ENCODE measurements around the gene TELO2. TPM values are rescaled to one million over a fixed set of nuclear protein-coding genes. Genes with fewer than 3 reads are reported as not detected.

TELO2 gene
- total RNA-seq, 2 experiments from 2014 or later: 53.9 to 57.1 TPM

GRCh38 chr16:1491327-1491726, 1.8 kb upstream of the TELO2 start:
- Mint-ChIP-seq H3K36me3 (no peaks in the 10 kb centered on the region), H3K9me3 (no peaks in the 10 kb centered on the region), H3K27me3 (no peaks in the 10 kb centered on the region), H3K4me3 (no peak overlapping the region), H3K27ac (no peak overlapping the region), H3K4me1 (peaks cover 8% of the 10 kb centered on the region)
- POLR2A ChIA-PET: interaction anchor here (3.5 kb wide), 1 partner anchor 71 kb away, joined by 26 read pairs; the partner anchor contains the start of gene UQCC4
- DNase-seq: no peak
- no peak for ATAC-seq (ENCODE audit: low read depth)

GRCh38 chr16:1492082-1492922, 858 bp upstream of the TELO2 start:
- Mint-ChIP-seq H3K27me3 (no peaks in the 10 kb centered on the region), H3K36me3 (no peaks in the 10 kb centered on the region), H3K27ac (peak overlapping the region; percentile 98), H3K4me3 (peak overlapping the region; percentile 94), H3K4me1 (peaks cover 8% of the 10 kb centered on the region), H3K9me3 (no peaks in the 10 kb centered on the region)
- DNase-seq (no peak), ATAC-seq (ENCODE audit: low read depth) (no peak)
- POLR2A ChIA-PET: interaction anchor here (0.5 to 3.5 kb wide), 10 partner anchors 10 to 280 kb away, joined by 3 to 26 read pairs (median 5); partner anchors contain the start of genes EME2, MAPK8IP3, MRPS34 and TMEM204

- DNase-seq (no peak), ATAC-seq (ENCODE audit: low read depth) (peak; percentile 5)
- POLR2A ChIA-PET: interaction anchor here (0.9 to 3.5 kb wide), 5 partner anchors 18 to 213 kb away, joined by 4 to 26 read pairs (median 7); partner anchors contain the start of genes MAPK8IP3, TMEM204 and UQCC4
- peaks cover 8% of the 10 kb centered on the region for H3K4me1 Mint-ChIP-seq
- H3K36me3 Mint-ChIP-seq: no peaks in the 10 kb centered on the region
- no peaks in the 10 kb centered on the region for H3K27me3 Mint-ChIP-seq
- peak overlapping the region; percentile 80 for H3K27ac Mint-ChIP-seq
- H3K4me3 Mint-ChIP-seq: peak overlapping the region; percentile 94
- H3K9me3 Mint-ChIP-seq: no peaks in the 10 kb centered on the region
These were observed 560 bp downstream of the TELO2 start for GRCh38 chr16:1493746-1494094.

- Mint-ChIP-seq H3K9me3 (no peaks in the 10 kb centered on the region), H3K27me3 (no peaks in the 10 kb centered on the region), H3K27ac (peak overlapping the region; percentile 34), H3K4me3 (peak overlapping the region; percentile 94), H3K4me1 (peaks cover 8% of the 10 kb centered on the region), H3K36me3 (no peaks in the 10 kb centered on the region)
- ATAC-seq (ENCODE audit: low read depth) (no peak), DNase-seq (no peak)
- POLR2A ChIA-PET: interaction anchor here (0.9 to 3.5 kb wide), 5 partner anchors 19 to 212 kb away, joined by 4 to 26 read pairs (median 7); partner anchors contain the start of genes MAPK8IP3, TMEM204 and UQCC4
These were observed 1.0 kb downstream of the TELO2 start for GRCh38 chr16:1494129-1494640.

- H3K36me3 Mint-ChIP-seq: no peaks in the 10 kb centered on the region
- no peak for ATAC-seq (ENCODE audit: low read depth)
- H3K9me3 Mint-ChIP-seq: no peaks in the 10 kb centered on the region
- no peaks in the 10 kb centered on the region for H3K27me3 Mint-ChIP-seq
- POLR2A ChIA-PET: interaction anchor here (2.2 to 3.5 kb wide), 2 partner anchors 39 to 74 kb away, joined by 11 to 26 read pairs; partner anchors contain the start of genes TMEM204 and UQCC4
- H3K4me1 Mint-ChIP-seq: peaks cover 8% of the 10 kb centered on the region
- DNase-seq: no peak
- H3K4me3 Mint-ChIP-seq: peak overlapping the region; percentile 94
- H3K27ac Mint-ChIP-seq: peak overlapping the region; percentile 34
These were observed 1.6 kb downstream of the TELO2 start for GRCh38 chr16:1494711-1495110.

- POLR2A ChIA-PET: no interaction called here
- Mint-ChIP-seq H3K27ac (no peak overlapping the region), H3K9me3 (no peaks in the 10 kb centered on the region), H3K27me3 (no peaks in the 10 kb centered on the region), H3K4me3 (no peak overlapping the region), H3K4me1 (peaks cover 8% of the 10 kb centered on the region), H3K36me3 (no peaks in the 10 kb centered on the region)
- no peak for DNase-seq
- ATAC-seq (ENCODE audit: low read depth): no peak
These were observed 2.2 kb downstream of the TELO2 start for GRCh38 chr16:1495211-1495888.

- Mint-ChIP-seq H3K27me3 (no peaks in the 10 kb centered on the region), H3K36me3 (no peaks in the 10 kb centered on the region), H3K27ac (no peak overlapping the region), H3K9me3 (no peaks in the 10 kb centered on the region), H3K4me3 (no peak overlapping the region), H3K4me1 (peaks cover 8% of the 10 kb centered on the region)
- no peak for DNase-seq
- no peak for ATAC-seq (ENCODE audit: low read depth)
- POLR2A ChIA-PET: no interaction called here
These were observed 2.7 kb downstream of the TELO2 start for GRCh38 chr16:1495889-1496262.

GRCh38 chr16:1496464-1496863, 3.3 kb downstream of the TELO2 start:
- no peak for ATAC-seq (ENCODE audit: low read depth)
- DNase-seq: no peak
- no peaks in the 10 kb centered on the region for H3K27me3 Mint-ChIP-seq
- POLR2A ChIA-PET: no interaction called here
- H3K27ac Mint-ChIP-seq: no peak overlapping the region
- H3K9me3 Mint-ChIP-seq: no peaks in the 10 kb centered on the region
- H3K4me3 Mint-ChIP-seq: no peak overlapping the region
- H3K4me1 Mint-ChIP-seq: peaks cover 8% of the 10 kb centered on the region
- H3K36me3 Mint-ChIP-seq: no peaks in the 10 kb centered on the region

- no peak overlapping the region for H3K27ac Mint-ChIP-seq
- no peak for ATAC-seq (ENCODE audit: low read depth)
- H3K9me3 Mint-ChIP-seq: no peaks in the 10 kb centered on the region
- peaks cover 8% of the 10 kb centered on the region for H3K4me1 Mint-ChIP-seq
- H3K36me3 Mint-ChIP-seq: no peaks in the 10 kb centered on the region
- POLR2A ChIA-PET: interaction anchor here (0.7 kb wide), 1 partner anchor 328 kb away, joined by 3 read pairs; no protein-coding TSS in a partner anchor
- no peak overlapping the region for H3K4me3 Mint-ChIP-seq
- no peaks in the 10 kb centered on the region for H3K27me3 Mint-ChIP-seq
- no peak for DNase-seq
These were observed 3.9 kb downstream of the TELO2 start for GRCh38 chr16:1497014-1497598.

GRCh38 chr16:1498899-1499676, 5.9 kb downstream of the TELO2 start:
- H3K4me3 Mint-ChIP-seq: no peak overlapping the region
- DNase-seq (no peak), ATAC-seq (ENCODE audit: low read depth) (no peak)
- no peak overlapping the region for H3K27ac Mint-ChIP-seq
- no peaks in the 10 kb centered on the region for H3K4me1 Mint-ChIP-seq
- H3K36me3 Mint-ChIP-seq: peaks cover 7% of the 10 kb centered on the region
- H3K9me3 Mint-ChIP-seq: no peaks in the 10 kb centered on the region
- POLR2A ChIA-PET: no interaction called here
- H3K27me3 Mint-ChIP-seq: no peaks in the 10 kb centered on the region

- no peak overlapping the region for H3K27ac Mint-ChIP-seq
- H3K36me3 Mint-ChIP-seq: peaks cover 7% of the 10 kb centered on the region
- POLR2A ChIA-PET: interaction anchor here (0.6 kb wide), 1 partner anchor 23 kb away, joined by 3 read pairs; no protein-coding TSS in a partner anchor
- H3K4me1 Mint-ChIP-seq: no peaks in the 10 kb centered on the region
- H3K9me3 Mint-ChIP-seq: no peaks in the 10 kb centered on the region
- DNase-seq (no peak), ATAC-seq (ENCODE audit: low read depth) (no peak)
- H3K4me3 Mint-ChIP-seq: no peak overlapping the region
- H3K27me3 Mint-ChIP-seq: no peaks in the 10 kb centered on the region
These were observed 6.8 kb downstream of the TELO2 start for GRCh38 chr16:1499756-1500464.

- POLR2A ChIA-PET: no interaction called here
- Mint-ChIP-seq H3K27me3 (no peaks in the 10 kb centered on the region), H3K4me1 (no peaks in the 10 kb centered on the region), H3K9me3 (no peaks in the 10 kb centered on the region), H3K36me3 (peaks cover 7% of the 10 kb centered on the region), H3K27ac (no peak overlapping the region), H3K4me3 (no peak overlapping the region)
- DNase-seq: no peak
- ATAC-seq (ENCODE audit: low read depth): no peak
These were observed 7.4 kb downstream of the TELO2 start for GRCh38 chr16:1500465-1501150.
